T follicular helper cell (primary cell): Measurements from ENCODE around the gene RGS3.

Experiments used
- DNase-seq: peaks from one replicate; pipeline ENCODE4 v3.0.0-alpha.2; 2020; ENCODE audit warnings: low read depth

Gene RGS3

DNA sequence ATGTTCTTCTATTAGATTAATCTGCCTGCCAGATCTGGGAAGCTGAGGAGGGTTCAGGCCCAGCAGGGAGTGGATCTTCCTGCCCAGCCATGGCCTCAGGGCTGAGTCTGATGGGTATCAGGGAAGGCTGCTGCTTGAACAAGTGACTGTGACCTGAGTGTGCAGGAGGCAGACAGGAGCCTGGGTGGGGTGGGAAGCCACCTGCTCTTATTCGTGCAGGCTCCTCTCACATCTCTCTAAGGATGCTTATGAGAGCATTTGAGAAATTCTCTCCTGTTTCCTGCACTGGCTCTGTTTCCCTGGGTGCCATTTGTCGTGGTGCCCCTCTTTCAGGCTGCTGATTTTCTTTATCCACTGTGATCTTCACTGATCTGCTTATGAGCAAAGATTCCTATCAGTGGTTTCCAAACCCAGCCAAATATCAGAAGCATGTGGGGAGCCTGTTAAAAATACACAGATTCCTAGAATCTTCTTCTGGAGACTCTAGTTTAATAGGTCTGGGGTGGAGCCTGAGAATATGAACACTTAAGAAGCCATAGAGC is 2.1 kb downstream of the RGS3 start:
- DNase-seq: no peak

DNA sequence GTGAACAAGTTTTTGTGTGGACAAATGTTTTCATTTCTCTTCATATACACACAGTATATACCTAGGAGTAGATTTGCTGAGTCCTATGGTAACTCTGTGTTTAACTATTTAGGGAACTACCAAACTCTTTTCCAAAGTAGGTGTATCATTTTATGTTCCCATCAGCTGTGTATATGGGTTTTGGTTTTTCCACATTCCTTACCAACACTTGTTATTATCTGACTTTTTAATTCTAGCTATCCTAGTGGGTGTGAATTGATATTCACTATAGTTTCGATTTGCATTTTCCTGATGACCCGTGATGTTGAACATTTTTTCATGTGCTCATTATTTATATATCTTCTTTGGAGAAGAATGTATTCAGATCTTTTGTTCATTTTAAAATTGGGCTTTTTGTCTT is 3.7 kb downstream of the RGS3 start:
- DNase-seq: no peak

DNA sequence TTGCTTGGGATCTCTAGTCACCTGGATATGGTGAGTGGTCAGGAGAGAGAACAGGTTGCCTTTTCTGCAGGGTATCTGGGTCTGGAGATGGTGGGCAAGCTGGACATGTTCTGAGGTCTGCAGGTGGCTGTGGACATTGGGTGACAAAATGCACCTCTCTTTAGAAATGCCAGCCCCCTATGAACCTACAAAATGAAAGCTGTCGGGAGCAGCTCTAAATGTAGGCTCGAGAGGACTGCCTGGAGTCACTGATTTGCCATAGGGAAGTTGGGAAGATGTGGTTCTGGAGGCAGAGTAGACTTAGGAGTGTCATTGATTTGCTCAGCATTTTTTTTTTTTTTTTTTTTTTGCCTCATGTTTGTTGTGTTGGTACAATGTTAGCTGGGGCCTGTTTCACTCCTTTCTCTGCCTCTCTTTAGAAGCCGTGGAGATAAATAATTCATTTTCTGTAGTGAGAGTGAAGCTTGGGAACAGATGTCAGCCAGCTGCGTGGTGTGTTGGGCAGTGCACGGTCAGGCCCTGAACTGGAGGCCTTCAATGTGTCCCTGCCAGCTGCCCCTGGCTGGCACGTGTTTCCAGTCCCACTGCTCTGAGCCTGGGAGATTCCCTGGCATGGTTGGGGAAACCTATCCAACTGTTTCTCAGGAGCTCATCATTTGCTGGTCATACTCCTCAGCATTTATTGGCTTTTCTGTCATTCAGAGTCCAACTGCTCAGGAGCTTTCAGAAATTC is 5.4 kb downstream of the RGS3 start:
- DNase-seq: no peak

DNA sequence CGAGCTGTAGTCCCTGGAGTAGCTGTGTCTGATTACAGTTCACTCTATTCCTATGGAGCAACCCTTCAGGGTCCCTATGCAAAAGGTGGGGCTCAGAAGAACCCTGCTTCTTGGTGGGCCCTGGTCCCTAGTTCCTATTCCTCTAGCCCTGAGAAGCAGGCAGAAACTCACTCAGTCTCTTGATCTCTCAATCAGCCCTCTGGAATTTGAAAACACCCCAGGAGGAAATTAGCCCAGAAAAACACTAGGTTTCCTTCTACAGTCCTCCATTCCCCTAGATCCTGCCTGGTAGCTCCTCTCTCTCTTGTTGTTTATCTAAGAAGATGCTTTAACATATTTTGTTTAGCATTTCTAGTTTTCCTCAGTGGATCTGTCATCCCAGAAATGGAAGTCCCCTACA is 7.6 kb downstream of the RGS3 start:
- no peak for DNase-seq

DNA sequence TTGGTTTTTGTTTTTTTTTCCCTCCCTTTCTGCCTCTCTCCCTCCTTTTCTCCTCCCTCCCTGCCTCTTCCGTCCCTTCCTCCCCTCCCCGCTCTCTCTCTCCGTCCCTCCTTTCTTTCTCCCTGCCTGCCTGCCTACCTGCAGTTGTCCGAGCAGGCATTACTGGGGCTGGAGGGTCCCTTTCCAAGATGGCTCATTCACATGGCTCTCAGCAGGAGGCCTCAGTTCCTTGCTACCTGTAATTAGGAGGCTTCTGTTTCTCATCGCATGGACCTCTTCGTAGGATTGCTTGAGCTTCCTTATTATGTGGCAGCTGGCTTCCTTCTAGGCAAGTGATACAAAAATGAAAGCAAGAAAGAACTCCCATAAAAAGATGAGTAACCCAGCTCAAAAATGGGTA is 8.0 kb downstream of the RGS3 start:
- DNase-seq: no peak

DNA sequence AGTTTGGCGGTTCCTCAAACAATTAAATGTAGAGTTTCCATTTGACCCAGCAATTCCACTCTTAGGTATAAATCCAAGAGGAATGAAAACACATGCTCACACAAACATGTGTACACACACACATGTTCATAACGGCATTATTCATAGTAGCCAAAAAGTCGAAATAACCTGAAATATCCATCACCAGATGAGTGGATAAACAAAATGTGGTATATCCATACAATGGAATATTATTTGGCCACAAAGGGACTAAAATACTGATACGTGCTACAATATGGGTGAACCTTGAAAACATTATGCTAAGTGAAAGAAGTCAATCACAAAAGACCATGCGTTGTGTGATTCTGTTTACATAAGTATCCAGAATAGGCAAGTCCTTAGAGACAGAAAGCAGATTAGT is 8.7 kb downstream of the RGS3 start:
- DNase-seq: no peak

DNA sequence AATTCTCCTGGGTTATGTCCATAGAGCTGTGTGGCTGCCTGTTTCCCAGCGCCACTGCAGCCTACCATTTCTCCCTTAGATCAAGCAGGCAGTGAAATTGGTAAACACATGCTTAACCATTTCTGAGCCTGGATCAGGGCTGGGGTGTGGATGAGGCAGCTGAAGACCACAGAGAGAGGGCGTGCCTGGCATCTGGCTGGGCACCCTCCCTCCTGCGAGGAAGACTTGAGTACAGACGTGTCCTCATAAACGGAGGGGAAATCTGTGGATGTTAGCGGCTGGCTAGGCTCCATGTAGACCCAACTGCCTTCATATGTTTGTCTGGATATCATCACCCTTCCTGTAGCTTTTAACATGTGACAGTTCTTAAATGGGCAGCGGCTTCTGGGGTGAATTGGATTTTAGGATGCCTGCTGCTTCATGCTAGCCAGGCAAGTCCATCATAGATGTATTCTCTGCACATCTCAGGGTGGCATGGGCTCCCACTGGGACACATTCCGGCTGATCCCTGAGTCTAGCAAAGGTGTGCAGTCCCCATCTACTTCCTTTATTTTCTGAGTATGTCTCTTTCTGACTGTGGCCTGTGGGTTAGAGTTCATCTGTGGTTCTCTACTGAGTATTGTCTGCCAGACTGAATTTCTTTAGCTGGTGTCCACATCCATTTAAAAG is 11.0 kb downstream of the RGS3 start:
- DNase-seq: no peak

DNA sequence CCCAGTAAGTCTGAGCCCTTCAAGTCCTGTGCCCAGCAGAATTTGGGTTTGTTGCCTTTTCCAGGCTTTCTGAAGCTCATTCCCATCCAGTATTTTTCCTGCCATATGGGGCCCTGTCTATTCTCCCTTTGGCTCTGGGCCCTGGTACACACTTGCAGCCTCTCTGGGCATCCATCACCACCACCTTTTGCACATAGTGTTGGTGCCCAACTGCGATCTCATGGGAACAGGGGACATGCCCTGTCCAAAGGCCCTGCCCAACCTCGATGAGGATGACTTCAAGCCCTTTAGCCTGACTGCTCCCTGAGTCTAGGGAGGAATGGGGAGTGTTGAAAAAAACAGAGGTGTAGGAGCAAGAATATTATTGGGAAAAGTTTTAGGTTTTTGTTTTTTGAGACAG is 11.5 kb downstream of the RGS3 start:
- no peak for DNase-seq

DNA sequence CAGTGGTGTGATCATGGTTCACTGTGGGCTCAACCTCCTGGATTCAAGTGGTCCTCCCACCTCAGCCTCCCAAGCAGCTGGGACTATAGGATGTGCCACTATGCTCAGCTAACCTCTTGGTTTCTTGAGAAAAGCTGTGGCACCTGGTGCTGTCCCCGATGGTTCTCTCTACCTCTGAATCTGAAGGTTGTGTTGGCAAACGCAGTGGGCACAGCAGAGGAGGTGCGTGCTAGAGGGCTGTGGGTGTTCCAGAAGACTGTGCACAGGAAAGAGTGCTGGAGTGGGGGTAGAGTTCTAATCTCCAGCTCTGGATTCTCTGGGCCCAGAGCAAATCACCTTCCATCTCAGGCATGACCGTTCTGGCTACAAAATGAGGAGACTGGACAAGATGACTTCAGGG is 12.5 kb downstream of the RGS3 start:
- no peak for DNase-seq

DNA sequence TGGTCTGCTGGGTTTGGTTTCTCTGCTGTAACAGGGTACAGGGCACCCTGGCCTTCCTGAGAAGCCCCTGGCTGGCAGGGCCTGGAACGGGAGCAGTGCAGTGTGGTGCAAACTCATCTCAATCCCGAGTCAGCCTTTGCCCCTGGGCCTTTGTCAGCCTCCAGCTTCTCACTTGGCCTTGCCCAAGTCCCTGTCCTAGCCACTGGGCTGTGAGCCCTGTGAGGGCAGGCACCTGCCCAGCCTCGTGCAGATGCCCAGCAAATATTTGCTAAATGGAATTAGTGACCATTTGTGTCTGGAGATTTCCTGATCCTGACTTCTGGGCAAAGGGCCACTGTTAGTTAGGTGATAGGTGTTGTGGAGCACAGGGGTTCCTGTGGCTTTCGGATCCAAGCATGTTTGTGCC is 13.0 kb downstream of the RGS3 start:
- DNase-seq: no peak

DNA sequence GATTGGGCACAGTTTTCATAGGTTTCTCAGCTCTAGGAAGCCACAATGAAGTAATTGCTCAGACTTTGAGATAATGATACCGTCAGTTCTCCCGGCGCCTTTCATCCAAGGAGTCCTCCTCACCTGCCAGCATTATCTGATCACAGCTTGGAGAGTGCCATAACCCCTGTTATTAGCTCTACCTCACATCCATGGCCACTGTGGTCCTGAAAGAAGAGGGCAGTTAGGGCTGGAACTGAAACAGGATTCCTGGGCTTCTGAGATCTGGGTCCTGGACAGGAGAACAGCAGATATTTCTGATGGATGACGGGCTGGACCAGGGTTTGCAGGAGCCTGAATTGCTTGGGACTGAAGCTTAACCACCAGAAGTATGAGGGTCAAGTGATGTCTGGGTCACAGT is 13.5 kb downstream of the RGS3 start:
- DNase-seq: no peak

DNA sequence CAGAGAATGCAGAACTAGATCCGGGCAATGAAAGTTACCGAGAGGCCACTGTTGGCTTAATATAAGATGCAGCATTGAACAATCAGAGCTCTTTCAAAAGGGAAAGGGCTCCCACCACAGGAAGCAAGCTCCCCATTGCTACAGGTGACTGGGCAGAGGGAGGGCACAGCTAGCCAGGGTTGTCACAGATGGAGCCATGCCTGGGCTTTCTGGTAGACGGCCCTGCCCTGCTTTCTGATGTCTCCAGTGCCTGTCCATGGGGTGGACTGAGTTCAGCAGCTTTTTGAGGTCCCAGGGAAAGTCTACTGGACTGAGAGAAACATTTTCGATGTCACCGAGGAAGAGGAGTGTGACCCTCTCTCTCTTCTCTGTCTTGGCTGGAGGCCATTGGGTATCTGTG is 14.1 kb downstream of the RGS3 start:
- no peak for DNase-seq

DNA sequence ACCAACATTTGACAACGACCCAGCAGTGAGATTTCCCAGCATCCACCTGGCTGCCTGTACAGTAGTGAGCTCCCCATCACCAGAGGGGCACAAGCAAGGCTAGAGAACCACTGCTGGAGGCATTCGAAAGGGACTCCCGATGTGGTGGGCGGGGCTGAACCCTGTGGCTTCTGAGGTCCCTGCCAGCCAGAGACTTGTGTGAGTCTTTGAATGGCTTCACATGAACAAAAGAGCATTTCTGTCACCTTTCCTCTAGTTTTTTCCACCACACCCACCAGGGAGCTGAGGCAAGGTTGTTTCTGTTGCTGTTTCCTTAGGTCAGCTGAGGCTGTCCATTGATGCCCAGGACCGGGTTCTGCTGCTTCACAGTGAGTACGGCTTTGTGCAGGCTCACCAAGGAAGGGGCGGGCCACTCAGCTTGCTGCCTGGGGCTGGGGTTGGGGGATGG is 15.7 kb downstream of the RGS3 start:
- no peak for DNase-seq

DNA sequence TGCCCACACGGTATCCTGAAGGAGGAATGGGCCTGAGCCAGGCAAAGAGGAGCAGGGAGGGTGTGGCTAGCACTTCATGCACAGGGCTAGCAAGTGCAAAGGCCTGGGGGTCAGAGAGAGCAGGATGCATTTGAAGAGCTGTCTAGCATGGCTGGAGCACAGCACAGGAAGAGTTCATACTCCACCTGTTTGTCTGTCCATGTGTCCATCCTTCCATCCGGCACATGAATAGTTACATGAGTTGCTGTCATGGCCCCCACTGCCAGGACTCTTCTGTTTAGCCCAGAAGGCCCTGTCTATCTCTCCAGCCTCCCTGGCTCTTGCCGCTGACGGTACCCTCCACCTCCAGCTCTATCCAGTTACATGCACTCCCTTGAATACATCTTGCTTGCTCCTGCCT is 17.1 kb downstream of the RGS3 start:
- no peak for DNase-seq

DNA sequence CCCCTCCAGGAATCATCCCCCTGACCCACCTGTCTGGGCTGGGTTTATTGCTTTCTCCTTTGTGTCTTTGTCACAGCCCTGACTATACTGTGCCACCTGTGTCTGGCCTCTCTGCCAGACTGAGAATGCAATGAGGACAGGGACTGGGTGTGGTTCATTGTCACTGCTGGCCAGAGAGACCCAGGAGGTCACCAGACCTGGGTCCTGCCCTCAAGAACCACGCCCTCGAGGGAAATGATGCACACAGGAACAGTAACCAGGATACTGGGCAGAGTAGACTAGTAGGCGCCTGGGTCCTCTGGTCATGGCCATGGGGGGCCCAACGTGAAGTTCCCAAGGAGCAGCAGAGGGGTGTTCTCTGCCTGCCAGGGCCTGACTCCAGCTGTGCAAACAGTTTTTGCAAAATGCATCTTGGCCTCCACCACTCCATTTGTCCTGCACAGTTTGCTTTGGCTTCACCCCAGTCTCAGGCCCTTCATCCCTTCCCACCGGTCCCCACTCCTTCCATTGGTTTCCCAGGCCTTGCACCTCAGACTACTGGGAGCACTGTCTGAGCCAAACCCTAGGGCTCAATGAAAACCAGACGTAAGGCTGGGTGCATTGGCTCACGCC is 17.8 kb downstream of the RGS3 start:
- DNase-seq: no peak

DNA sequence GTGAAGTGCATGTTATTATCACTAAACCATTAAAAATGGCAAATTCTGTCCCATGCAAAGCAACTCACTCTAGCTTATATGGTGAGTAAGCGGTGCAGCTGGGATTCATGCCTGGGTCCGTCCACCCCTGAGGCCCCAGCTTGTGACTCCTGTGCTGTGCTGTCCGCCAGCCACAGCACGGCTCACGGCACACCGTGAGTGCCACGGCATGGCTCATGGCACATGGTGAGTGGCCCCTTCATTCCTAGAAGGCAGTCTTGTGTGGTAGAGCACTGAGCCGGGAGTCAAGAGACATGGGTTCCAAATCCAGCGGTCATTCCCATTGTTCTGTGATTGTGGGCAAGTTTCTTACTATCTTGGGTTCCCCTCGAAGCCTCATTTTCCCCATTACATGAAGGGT is 18.8 kb downstream of the RGS3 start:
- no peak for DNase-seq

DNA sequence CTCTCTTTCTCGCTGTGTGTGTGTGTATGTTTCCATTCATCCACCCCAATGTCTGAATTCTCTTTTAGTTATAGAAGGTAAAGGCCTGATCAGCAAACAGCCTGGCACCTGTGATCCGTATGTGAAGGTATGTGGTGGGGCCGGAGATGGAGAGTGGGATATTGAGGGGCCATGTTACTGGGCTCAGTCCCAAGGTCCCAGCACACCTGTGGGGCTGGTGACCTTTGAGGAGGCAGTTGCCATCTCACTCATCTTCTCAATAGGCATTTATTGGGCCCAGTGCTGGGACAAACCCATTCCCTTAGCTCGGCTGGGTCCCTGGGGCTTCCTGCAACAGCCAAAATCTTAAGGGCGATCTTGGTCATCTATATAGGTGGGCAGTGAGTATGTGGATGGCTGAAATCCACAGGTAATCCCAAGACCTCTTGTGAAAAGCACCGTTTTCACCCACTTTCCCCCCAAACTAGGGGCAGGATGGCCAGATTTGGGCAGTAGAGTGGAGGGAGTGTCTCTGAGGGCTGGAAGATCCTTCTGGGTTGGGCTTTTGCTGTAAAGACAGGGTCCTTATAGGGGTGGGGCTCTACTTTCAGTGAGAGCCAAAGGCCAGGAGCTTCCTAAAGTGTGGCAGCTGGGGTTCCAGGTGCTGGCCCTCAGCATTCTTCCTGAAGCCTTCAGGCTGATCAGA is 19.6 kb downstream of the RGS3 start:
- no peak for DNase-seq

DNA sequence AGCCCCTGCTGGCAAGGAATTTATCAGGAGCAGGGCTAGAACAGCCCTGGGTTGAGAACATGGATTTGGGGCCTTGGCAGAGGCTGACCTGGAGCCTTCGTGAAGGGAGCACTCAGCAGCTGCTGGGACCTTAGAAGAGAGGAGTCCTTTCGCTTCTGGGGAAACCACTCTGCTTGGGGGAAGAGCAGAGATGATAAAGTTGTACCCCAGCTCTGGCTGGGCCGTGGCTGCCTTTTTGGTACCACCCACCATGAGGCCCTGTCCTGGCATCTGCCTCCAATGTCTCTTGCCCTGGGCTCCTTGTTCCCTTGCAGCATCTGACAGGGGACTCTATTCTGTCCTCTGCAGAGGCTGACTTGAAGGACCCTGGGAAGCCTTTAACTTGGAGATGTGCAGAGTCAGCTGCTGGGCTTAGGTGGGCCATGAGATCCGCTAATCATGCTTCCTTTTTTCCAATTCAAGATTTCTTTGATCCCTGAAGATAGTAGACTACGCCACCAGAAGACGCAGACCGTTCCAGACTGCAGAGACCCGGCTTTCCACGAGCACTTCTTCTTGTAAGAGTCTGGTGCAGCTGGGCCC is 20.2 kb downstream of the RGS3 start:
- DNase-seq: no peak

DNA sequence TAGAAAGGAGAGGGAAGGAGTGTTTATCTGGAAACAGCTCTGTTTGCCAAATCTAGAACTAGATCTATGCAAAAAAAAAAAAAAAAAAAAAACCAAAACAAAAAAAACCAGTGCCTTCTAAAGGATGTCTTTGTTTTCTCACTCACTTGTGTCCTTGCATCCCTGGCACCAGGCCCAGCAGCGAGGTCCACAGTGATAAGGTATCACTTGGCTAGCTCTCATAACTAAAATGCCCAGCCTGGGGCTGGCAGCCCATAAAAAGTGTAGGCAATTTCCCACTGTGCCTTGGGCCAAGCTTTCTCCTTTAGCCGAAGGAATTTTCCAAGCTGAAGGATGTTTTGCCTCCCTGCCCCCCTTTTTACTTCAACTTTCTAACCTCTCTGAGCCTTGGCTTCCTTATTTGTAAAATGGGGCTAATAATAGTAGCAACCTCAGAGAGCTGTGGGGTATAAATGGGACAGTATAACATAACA is 20.8 kb downstream of the RGS3 start:
- DNase-seq: no peak

DNA sequence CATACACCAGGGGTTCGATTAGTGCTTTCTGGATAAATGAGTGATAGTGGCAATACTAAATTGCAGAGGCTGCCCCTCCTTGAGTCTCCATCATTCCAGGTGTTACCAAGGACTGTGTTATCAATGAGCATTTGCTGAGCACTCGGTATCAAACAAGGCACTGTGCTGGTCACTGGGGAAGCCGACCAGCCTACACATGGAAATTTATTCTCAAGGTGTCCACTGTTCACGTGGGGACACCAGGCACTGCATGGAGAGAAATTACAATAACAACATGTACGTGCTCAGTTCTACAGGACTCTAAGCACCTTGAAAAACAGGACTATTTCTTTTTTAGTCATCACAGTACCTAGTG is 22.2 kb downstream of the RGS3 start:
- DNase-seq: no peak

DNA sequence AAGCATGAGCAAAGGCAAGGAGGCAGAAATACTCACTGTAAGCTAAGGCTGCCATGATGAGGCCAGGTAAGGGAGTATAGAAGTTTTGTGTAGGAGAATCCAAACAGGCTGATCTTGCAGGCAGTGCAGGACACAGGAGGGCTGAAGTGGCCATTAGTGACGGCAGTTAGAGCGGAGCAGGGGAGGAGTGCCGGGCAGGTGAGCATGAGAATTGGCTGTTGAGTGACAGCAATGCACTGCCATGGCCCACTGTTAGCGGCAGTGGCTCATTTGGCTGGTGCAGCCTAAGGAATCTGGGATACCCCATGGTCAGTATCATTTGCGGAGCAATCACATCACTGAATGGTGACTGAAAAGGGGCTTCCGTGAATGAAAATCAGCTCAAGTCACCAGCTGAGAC is 22.8 kb downstream of the RGS3 start:
- no peak for DNase-seq

DNA sequence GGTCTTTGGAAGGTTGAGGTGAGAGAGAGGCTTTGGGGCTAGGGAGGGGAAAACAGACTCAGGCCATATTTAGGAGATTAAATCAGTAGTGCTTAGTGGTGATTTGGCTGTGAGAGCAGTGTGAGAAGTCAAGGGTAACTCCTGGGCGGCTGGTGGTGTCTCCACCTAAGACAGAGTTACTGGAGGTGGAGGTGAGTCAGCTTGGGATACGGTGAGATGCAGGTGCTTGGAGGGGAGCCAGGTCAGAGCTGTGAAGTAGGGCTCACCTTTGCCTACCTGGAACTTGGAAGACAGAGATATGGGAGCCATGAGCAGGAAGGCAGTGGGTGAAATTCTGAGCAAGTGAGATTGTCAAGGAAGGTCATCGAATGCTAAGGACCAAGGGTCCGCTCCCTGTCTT is 24.5 kb downstream of the RGS3 start:
- DNase-seq: no peak
